ENCODE results near the gene RBM33. TPM values are rescaled to one million over a fixed set of nuclear protein-coding genes. Genes with fewer than 3 reads are reported as not detected.
"Not testable (repeated sequence)": the region's sequence is repeated elsewhere in the genome, so short reads cannot be mapped to it uniquely, and the experiment has no call there.

RBM33 gene
- total RNA-seq, 2 donors from 2014 or later = 86.8 to 87.1 TPM

DNA sequence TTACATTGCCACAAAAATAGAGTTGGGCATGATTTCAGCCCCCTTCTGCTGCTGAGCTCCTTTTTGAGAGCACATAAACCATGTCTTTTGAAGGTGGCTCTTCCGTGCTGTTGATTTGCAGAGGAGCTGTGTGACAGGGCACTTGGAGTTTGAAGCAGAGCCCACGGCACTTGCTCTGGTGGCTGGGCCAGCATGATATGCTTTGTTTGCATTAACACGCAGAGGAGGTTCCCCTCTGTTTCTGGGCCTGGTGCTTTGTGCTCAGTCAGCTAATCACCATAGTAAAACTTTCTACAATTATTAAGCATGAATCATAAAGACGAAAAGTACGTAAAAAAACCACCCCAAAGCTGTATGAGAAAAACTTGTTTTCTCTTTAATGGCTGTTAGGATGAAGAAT is 40.1 kb downstream of the RBM33 start:
- Mint-ChIP-seq H3K27me3 (ENCODE audit: insufficient read depth) (no peaks in the 10 kb centered on the region), H3K9me3 (peaks cover 16% of the 10 kb centered on the region), H3K36me3 (ENCODE audit: low read depth) (peaks cover 51% of the 10 kb centered on the region), H3K4me1 (peaks cover 61% of the 10 kb centered on the region), H3K4me3 (no peak overlapping the region), H3K27ac (peak overlapping the region; percentile 68)
- Histone ChIP-seq H3K36me3 (ENCODE audit: control insufficient read depth, insufficient read depth, low read length) (peaks cover 38% of the 10 kb centered on the region), H3K27me3 (ENCODE audit: control insufficient read depth, insufficient read depth, low read length, poor library complexity, severe bottlenecking) (no peaks in the 10 kb centered on the region), H3K9me3 (ENCODE audit: control insufficient read depth, low read length) (peaks cover 6% of the 10 kb centered on the region), H3K4me1 (ENCODE audit: control insufficient read depth, insufficient read depth, low read length) (peaks cover 22% of the 10 kb centered on the region), H3K9ac (ENCODE audit: extremely low read depth, low read length, poor library complexity, severe bottlenecking) (no peak overlapping the region), H3K4me3 (ENCODE audit: low read length) (no peak overlapping the region), H3K27ac (ENCODE audit: low read depth, low read length) (peak overlapping the region; percentile 1)
- no peak for DNase-seq
- TF ChIP-seq, protein P1, sequence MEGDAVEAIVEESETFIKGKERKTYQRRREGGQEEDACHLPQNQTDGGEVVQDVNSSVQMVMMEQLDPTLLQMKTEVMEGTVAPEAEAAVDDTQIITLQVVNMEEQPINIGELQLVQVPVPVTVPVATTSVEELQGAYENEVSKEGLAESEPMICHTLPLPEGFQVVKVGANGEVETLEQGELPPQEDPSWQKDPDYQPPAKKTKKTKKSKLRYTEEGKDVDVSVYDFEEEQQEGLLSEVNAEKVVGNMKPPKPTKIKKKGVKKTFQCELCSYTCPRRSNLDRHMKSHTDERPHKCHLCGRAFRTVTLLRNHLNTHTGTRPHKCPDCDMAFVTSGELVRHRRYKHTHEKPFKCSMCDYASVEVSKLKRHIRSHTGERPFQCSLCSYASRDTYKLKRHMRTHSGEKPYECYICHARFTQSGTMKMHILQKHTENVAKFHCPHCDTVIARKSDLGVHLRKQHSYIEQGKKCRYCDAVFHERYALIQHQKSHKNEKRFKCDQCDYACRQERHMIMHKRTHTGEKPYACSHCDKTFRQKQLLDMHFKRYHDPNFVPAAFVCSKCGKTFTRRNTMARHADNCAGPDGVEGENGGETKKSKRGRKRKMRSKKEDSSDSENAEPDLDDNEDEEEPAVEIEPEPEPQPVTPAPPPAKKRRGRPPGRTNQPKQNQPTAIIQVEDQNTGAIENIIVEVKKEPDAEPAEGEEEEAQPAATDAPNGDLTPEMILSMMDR (conservative IDR thresholded peaks at IDR 0.05) = no peak
- WGBS, 2 experiments (ENCODE audit: insufficient coverage in 1 of 2, insufficient read length in 1 of 2) = 53 to 71% methylated on average over 3 to 5 of the region's 5 CpGs

DNA sequence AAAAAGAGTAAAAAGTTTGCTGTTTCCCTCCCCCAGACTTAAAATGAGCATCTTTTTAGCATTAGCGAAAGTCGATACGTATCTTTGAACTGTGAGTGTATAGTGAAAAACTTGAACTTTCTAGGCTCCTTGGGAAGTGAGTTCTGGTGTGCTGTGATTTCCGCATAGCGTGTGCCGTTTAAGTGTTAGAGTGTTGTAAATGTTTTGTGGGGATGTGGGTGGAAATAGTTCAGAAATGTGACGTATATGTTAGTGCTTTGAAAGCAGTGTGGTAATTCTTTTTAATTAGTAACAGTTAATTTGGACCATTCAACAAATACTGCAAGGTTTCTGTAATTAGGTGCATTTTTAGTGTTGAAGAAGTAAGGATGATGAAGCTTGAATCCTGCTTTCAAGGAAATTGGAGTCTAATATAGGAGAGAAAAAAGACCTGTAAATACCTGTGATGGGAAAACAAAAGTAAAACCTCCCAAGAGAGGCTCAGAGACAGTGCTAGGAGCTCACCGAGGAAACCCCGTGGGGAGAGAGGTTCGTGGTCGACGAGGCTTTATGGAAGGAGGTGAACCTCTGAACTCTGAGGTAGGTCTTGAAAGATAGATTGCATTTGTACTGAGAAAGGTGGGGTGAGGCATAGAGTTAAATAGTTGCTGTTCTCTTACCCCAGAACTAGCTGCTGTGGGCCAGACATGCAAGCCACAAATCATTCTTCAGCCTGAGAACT is 40.8 kb downstream of the RBM33 start:
- no peaks in the 10 kb centered on the region for H3K27me3 ChIP-seq (ENCODE audit: control insufficient read depth, insufficient read depth, low read length, poor library complexity, severe bottlenecking)
- peaks cover 19% of the 10 kb centered on the region for H3K4me1 ChIP-seq (ENCODE audit: control insufficient read depth, insufficient read depth, low read length)
- peak overlapping the region; percentile 68 for H3K27ac Mint-ChIP-seq
- no peak overlapping the region for H3K27ac ChIP-seq (ENCODE audit: low read depth, low read length)
- H3K4me1 Mint-ChIP-seq = peaks cover 62% of the 10 kb centered on the region
- no peak for DNase-seq
- peaks cover 21% of the 10 kb centered on the region for H3K9me3 Mint-ChIP-seq
- 89 to 95% methylated on average over 12 of the region's 12 CpGs for WGBS, 2 experiments (ENCODE audit: insufficient coverage in 1 of 2, insufficient read length in 1 of 2)
- H3K36me3 Mint-ChIP-seq (ENCODE audit: low read depth) = peaks cover 58% of the 10 kb centered on the region
- no peak overlapping the region for H3K4me3 ChIP-seq (ENCODE audit: low read length)
- H3K9ac ChIP-seq (ENCODE audit: extremely low read depth, low read length, poor library complexity, severe bottlenecking) = no peak overlapping the region
- peaks cover 6% of the 10 kb centered on the region for H3K9me3 ChIP-seq (ENCODE audit: control insufficient read depth, low read length)
- H3K27me3 Mint-ChIP-seq (ENCODE audit: insufficient read depth) = no peaks in the 10 kb centered on the region
- H3K4me3 Mint-ChIP-seq = no peak overlapping the region
- TF ChIP-seq, protein P1 (conservative IDR thresholded peaks at IDR 0.05) = no peak
- H3K36me3 ChIP-seq (ENCODE audit: control insufficient read depth, insufficient read depth, low read length) = peaks cover 37% of the 10 kb centered on the region

DNA sequence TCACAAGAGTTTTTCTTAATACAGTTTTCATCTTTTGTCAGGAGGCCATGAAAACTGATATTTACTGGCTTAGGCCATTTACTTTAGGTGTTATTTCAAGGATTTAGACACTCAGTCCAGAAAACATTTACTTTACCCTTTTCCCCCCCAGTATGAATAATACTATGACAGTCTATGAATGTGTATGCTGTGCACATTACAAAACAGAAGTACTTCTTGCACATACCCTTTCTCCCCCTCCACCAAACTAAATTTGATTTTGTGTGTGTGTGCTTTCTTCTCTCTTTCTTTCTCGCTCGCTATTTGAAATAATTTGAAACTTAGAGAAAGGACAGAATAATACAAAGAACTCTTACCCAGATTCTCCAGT is 41.3 kb downstream of the RBM33 start:
- Mint-ChIP-seq H3K36me3 (ENCODE audit: low read depth) (peaks cover 63% of the 10 kb centered on the region), H3K9me3 (peaks cover 21% of the 10 kb centered on the region), H3K4me1 (peaks cover 57% of the 10 kb centered on the region), H3K4me3 (no peak overlapping the region), H3K27me3 (ENCODE audit: insufficient read depth) (no peaks in the 10 kb centered on the region), H3K27ac (no peak overlapping the region)
- peaks cover 37% of the 10 kb centered on the region for H3K36me3 ChIP-seq (ENCODE audit: control insufficient read depth, insufficient read depth, low read length)
- DNase-seq = no peak
- no peak overlapping the region for H3K9ac ChIP-seq (ENCODE audit: extremely low read depth, low read length, poor library complexity, severe bottlenecking)
- no peak overlapping the region for H3K4me3 ChIP-seq (ENCODE audit: low read length)
- peaks cover 17% of the 10 kb centered on the region for H3K4me1 ChIP-seq (ENCODE audit: control insufficient read depth, insufficient read depth, low read length)
- 100% methylated on average over 2 of the region's 2 CpGs; no CpG with 5 or more reads in 1 of the 2 experiments for WGBS, 2 experiments (ENCODE audit: insufficient coverage in 1 of 2, insufficient read length in 1 of 2)
- H3K9me3 ChIP-seq (ENCODE audit: control insufficient read depth, low read length) = peaks cover 6% of the 10 kb centered on the region
- no peaks in the 10 kb centered on the region for H3K27me3 ChIP-seq (ENCODE audit: control insufficient read depth, insufficient read depth, low read length, poor library complexity, severe bottlenecking)
- no peak overlapping the region for H3K27ac ChIP-seq (ENCODE audit: low read depth, low read length)
- TF ChIP-seq, protein P1 (conservative IDR thresholded peaks at IDR 0.05) = no peak

DNA sequence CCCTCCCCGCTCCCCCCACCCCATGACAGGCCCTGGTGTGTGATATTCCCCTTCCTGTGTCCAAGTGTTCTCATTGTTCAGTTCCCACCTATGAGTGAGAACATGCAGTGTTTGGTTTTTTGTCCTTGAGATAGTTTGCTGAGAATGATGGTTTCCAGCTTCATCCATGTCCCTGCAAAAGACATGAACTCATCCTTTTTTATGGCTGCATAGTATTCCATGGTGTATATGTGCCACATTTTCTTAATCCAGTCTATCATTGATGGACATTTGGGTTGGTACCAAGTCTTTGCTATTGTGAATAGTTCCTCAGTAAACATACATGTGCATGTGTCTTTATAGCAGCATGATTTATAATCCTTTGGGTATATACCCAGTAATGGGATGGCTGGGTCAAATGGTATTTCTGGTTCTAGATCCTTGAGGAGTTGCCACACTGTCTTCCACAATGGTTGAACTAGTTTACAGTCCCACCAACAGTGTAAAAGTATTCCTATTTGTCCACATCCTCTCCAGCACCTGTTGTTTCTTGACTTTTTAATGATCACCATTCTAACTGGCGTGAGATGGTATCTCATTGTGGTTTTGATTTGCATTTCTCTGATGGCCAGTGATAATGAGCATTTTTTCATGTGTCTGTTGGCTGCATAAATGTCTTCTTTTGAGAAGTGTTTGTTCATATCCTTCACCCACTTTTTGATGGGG is 42.3 kb downstream of the RBM33 start:
- H3K9me3 ChIP-seq (ENCODE audit: control insufficient read depth, low read length); H3K27me3 ChIP-seq (ENCODE audit: control insufficient read depth, insufficient read depth, low read length, poor library complexity, severe bottlenecking); H3K27me3 Mint-ChIP-seq (ENCODE audit: insufficient read depth); H3K27ac Mint-ChIP-seq; H3K27ac ChIP-seq (ENCODE audit: low read depth, low read length); DNase-seq; H3K4me3 ChIP-seq (ENCODE audit: low read length); H3K4me3 Mint-ChIP-seq; H3K9ac ChIP-seq (ENCODE audit: extremely low read depth, low read length, poor library complexity, severe bottlenecking): not testable (repeated sequence)
- Mint-ChIP-seq H3K4me1 (peaks cover 48% of the 10 kb centered on the region), H3K9me3 (peaks cover 21% of the 10 kb centered on the region), H3K36me3 (ENCODE audit: low read depth) (peaks cover 65% of the 10 kb centered on the region)
- H3K36me3 ChIP-seq (ENCODE audit: control insufficient read depth, insufficient read depth, low read length) = peaks cover 31% of the 10 kb centered on the region
- peaks cover 15% of the 10 kb centered on the region for H3K4me1 ChIP-seq (ENCODE audit: control insufficient read depth, insufficient read depth, low read length)
- WGBS, 2 experiments (ENCODE audit: insufficient coverage in 1 of 2, insufficient read length in 1 of 2) = no CpG with 5 or more reads among the region's 2 CpGs

DNA sequence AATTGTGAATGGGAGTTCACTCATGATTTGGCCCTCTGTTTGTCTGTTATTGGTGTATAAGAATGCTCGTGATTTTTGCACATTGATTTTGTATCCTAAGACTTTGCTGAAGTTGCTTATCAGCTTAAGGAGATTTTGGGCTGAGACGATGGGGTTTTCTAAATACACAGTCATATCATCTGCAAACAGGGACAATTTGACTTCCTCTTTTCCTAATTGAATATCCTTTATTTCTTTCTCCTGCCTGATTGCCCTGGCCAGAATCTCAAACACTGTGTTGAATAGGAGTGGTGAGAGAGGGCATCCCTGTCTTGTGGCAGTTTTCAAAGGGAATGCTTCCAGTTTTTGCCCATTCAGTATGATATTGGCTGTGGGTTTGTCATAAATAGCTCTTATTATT is 43.8 kb downstream of the RBM33 start:
- not testable (repeated sequence) for H3K9me3 ChIP-seq (ENCODE audit: control insufficient read depth, low read length); H3K27ac ChIP-seq (ENCODE audit: low read depth, low read length); H3K4me3 Mint-ChIP-seq; H3K27ac Mint-ChIP-seq; H3K4me3 ChIP-seq (ENCODE audit: low read length); H3K27me3 Mint-ChIP-seq (ENCODE audit: insufficient read depth); H3K9ac ChIP-seq (ENCODE audit: extremely low read depth, low read length, poor library complexity, severe bottlenecking); DNase-seq; H3K27me3 ChIP-seq (ENCODE audit: control insufficient read depth, insufficient read depth, low read length, poor library complexity, severe bottlenecking)
- H3K4me1 Mint-ChIP-seq = peaks cover 42% of the 10 kb centered on the region
- WGBS, 2 experiments (ENCODE audit: insufficient coverage in 1 of 2, insufficient read length in 1 of 2) = no CpG with 5 or more reads among the region's 2 CpGs
- H3K36me3 ChIP-seq (ENCODE audit: control insufficient read depth, insufficient read depth, low read length) = peaks cover 20% of the 10 kb centered on the region
- H3K4me1 ChIP-seq (ENCODE audit: control insufficient read depth, insufficient read depth, low read length) = peaks cover 15% of the 10 kb centered on the region
- peaks cover 21% of the 10 kb centered on the region for H3K9me3 Mint-ChIP-seq
- H3K36me3 Mint-ChIP-seq (ENCODE audit: low read depth) = peaks cover 57% of the 10 kb centered on the region
